ENCODE data around the gene MAST4.

DNA sequence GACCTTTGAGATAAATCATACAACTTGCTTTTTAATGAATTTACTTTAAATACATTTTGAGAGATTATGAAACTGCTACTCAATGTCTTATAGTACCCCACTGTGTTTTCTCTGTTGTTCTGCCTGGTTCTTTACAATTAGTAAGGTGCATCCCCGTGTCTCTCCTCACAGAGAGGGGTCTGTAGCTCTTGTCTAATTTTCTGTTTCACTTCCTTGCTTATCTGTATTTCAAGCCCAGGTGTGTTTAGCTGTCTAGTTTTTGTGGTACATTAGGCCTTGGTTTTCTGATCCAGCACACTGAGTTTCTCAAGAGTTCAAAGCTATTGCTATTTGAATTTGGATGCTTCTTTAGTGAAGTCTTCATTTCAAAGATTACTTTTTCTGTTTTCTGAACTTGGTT, 105.1 kb downstream of the MAST4 start:
- no peak for TF ChIP-seq ZNF263 (CRISPR knock-in tag; IDR thresholded peaks at IDR 0.05)
- TF ChIP-seq CHD4 (IDR thresholded peaks at IDR 0.05; ENCODE audit: borderline replicate concordance, low read length): no peak
- TF ChIP-seq RNF2 (conservative IDR thresholded peaks at IDR 0.05; ENCODE audit: low read depth): no peak
- TF ChIP-seq HOXA7 (CRISPR knock-in tag; IDR thresholded peaks at IDR 0.05): no peak
- TF ChIP-seq U2AF1 (optimal IDR thresholded peaks at IDR 0.05; ENCODE audit: low read depth, low read length): no peak
- no peak for TF ChIP-seq USF2 (IDR thresholded peaks at IDR 0.05; ENCODE audit: low read depth, low read length)
- TF ChIP-seq USF2 (CRISPR knock-in tag; IDR thresholded peaks at IDR 0.05; ENCODE audit: borderline replicate concordance): no peak
- no peak for TF ChIP-seq JUN (CRISPR knock-in tag; IDR thresholded peaks at IDR 0.05)
- no peak for TF ChIP-seq ZNF589 (CRISPR knock-in tag; conservative IDR thresholded peaks at IDR 0.05)
- no peak for TF ChIP-seq CSRNP2 (CRISPR knock-in tag; conservative IDR thresholded peaks at IDR 0.05; ENCODE audit: low read depth)

Data from HepG2 (cell line).